Activated naive CD4-positive, alpha-beta T cell treated with anti-CD3 and anti-CD28 coated beads, Interleukin-2, amount 50 U/mL, for 24 hours (primary cell): ENCODE data around the gene DYRK1B.
A peak's percentile ranks its signal among the peaks of the same experiment; 100 is the strongest.

Experiments
- H3K27ac Mint-ChIP-seq: one replicate; pipeline ENCODE4 v1.8.0; 2021; ENCODE audit warnings: mild to moderate bottlenecking, mixed read lengths
- H3K27me3 Mint-ChIP-seq: one replicate; pipeline ENCODE4 v1.8.0; 2021; ENCODE audit warnings: mixed read lengths
- H3K36me3 Mint-ChIP-seq: one replicate; pipeline ENCODE4 v1.8.0; 2021; ENCODE audit warnings: mixed read lengths
- H3K4me1 Mint-ChIP-seq: one replicate; pipeline ENCODE4 v1.8.0; 2021; ENCODE audit warnings: mixed read lengths
- H3K4me3 Mint-ChIP-seq: one replicate; pipeline ENCODE4 v1.8.0; 2021; ENCODE audit warnings: mild to moderate bottlenecking, mixed read lengths
- H3K9me3 Mint-ChIP-seq: one replicate; pipeline ENCODE4 v1.8.0; 2021; ENCODE audit warnings: mixed read lengths

The DYRK1B gene

DNA sequence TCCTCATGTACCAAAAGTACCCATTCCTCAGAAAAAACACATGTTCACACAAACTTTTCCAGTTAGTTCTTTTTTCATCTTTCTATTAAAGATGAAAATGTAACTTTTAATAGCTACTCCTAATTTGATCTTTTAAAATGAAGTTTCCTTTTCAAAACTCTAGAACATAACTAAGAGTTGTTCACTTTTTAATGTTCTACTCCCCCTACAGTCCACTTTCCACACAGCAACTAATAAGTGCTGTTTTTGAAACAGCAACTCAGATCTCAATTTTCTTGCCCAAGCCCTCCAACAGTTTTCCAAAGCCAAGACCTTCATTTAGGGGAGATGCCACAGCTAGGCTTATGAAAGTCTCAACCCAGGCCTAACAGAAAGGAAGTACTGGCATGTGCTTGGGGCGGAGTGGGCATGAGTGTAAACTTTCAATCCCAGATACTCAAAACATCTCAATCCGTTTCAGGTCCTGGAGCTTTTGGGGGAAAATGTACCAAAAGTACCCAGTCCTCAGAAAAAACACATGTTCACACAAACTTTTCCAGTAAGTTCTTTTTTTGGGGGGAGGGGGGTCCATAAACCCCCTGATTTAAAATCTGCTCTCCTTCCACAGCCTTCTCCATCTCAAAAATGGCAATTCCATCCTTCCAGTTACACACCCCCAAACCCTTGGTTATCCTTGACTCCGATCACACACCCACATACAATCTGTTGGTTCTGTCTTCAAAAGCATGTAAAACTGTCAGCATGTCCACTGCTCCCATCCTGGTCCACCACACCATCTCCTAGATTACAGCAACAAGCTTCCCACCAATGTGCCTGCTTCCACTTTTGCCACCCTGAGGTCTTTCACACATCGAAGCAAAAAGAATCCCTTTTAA is 10.2 kb upstream of the DYRK1B start:
- H3K4me3 Mint-ChIP-seq, result peak overlapping the region; percentile 95

DNA sequence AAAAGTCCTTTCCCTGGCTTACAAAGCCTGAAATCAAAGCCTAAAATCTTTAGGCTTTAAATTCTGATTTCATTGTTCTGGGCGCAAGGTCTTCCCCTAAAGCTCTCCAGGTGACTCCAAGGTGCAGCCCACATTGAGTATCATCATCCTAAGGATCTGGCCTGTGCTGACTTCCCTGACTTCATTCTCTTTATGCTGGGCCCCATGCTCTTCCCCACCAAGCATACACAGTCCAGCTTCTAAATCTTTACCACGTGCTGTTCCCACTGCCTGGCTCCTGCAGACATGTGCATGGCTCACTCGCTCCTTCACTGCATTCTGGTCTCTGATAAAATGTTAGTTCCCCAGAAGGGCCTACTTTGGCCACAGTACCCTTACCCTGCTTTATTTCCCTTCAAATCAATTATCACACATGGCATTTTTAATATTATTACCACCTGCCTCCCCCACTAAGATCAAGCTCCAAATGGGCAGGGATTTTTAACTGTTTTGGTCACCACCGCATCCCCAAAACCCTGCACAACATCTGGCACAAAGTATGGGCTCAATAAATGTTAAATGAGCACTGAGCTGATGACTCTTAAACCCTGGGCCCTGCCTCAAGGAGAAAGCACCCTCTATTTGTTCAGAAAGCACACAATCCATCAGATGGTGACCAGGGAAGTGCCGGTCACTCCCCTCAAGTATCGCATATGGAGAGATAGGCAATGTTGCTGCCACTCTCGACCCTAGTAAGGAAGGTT is 8.9 kb upstream of the DYRK1B start:
- Mint-ChIP-seq H3K27ac (peak overlapping the region; percentile 38), H3K4me3 (peak overlapping the region; percentile 58), H3K4me1 (peaks cover 57% of the 10 kb centered on the region), H3K36me3 (peaks cover 21% of the 10 kb centered on the region), H3K9me3 (no peaks in the 10 kb centered on the region), H3K27me3 (no peaks in the 10 kb centered on the region)

More for the DNA sequence above, 10.2 kb upstream of the DYRK1B start:
- Mint-ChIP-seq H3K9me3 (no peaks in the 10 kb centered on the region), H3K4me1 (peaks cover 56% of the 10 kb centered on the region), H3K27ac (peak overlapping the region; percentile 97), H3K27me3 (no peaks in the 10 kb centered on the region), H3K36me3 (peaks cover 18% of the 10 kb centered on the region)

DNA sequence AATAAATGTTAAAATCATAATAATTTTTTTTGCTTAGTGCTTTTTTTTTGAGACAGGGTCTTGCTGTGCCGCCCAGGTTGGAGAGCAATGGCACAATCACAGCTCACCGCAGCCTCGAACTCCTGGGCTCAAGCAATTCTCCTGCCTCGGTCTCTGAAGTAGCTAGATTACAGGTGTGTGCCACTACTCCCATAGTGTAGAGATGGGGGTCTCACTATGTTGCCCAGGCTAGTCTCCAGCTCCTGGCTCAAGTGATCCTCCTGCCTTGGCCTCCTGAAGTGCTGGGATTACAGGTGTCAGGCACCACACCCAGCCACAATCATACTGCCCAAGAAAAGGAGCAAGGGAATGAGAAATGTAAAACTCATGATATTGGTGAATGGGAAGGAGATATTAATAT is 7.1 kb upstream of the DYRK1B start:
- H3K27ac Mint-ChIP-seq, result no peak overlapping the region
- peaks cover 26% of the 10 kb centered on the region for H3K36me3 Mint-ChIP-seq
- H3K4me3 Mint-ChIP-seq, result no peak overlapping the region
- H3K4me1 Mint-ChIP-seq, result peaks cover 48% of the 10 kb centered on the region
- H3K27me3 Mint-ChIP-seq, result no peaks in the 10 kb centered on the region
- no peaks in the 10 kb centered on the region for H3K9me3 Mint-ChIP-seq

DNA sequence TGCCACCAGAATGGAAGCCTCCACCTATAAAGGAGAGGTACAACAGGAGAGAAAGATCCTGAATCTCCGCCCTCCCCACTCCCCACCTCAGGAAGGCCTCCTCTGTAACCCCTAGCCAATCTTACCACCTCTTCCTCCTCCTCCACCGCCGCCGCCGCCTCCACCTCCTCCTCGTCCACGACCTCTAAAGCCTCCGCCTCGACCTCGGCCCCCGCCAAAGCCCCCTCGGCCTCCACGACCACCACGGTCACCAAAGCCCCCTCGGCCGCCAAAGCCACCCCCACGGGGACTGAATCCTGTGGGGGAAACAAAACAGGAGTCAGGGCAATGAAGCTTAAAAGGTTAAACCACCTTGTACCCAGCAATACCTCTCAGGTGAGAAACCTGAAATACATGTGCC is 6.5 kb upstream of the DYRK1B start:
- H3K4me3 Mint-ChIP-seq, result no peak overlapping the region
- peaks cover 48% of the 10 kb centered on the region for H3K4me1 Mint-ChIP-seq
- H3K27ac Mint-ChIP-seq, result no peak overlapping the region
- H3K9me3 Mint-ChIP-seq, result no peaks in the 10 kb centered on the region
- peaks cover 26% of the 10 kb centered on the region for H3K36me3 Mint-ChIP-seq
- no peaks in the 10 kb centered on the region for H3K27me3 Mint-ChIP-seq

DNA sequence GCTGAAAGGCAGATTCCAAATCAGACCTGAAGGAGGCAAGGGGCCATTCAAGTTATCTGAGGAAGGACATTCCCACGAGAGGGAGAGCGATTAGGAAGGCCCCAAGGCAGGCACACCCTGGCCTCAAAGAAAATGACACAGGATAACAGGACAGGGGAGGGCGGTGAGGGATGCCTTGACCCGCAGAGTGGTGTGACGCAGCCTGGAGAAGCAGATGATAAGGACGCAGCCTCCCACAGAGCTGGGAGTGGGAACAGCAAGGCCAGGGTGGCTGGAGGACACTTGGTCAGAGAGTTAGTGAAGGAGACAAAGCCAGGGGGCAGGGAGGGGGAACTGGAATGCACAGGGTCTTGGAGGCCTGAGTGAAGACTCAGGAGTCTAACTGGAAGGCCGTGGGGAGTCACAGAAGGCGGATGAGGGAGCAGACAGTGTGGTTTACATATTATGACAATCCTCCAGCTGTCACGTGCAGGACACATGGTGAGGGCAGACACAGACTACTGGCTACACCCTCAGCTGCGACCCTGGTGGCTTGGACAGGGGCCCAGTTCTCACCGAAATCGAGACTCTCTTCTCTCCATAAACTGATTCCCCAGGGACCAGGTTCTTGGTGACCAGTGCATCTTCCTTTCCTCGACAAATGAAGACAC is 5.8 kb upstream of the DYRK1B start:
- H3K36me3 Mint-ChIP-seq, result peaks cover 22% of the 10 kb centered on the region
- H3K9me3 Mint-ChIP-seq, result no peaks in the 10 kb centered on the region
- H3K4me1 Mint-ChIP-seq, result peaks cover 43% of the 10 kb centered on the region
- peak overlapping the region; percentile 77 for H3K27ac Mint-ChIP-seq
- no peaks in the 10 kb centered on the region for H3K27me3 Mint-ChIP-seq
- H3K4me3 Mint-ChIP-seq, result no peak overlapping the region

DNA sequence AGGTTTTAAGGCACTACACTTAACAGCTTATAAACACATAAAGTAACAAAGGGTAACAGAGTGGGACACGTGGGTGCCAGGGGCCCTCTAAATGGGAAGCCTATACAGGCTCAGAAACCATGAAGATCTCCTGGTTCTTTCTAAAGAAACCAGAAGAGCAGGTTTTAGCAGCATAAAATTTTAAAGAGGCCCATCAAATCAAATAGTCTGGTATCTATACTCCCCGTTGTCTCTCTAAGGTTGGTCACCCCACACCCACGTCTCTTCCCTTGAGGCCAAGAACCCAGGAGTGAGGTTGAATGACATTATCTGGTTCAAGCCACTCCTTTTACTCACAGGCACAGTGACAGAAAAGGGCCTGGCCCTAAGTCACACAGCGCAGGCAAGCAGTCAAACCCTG is 4.6 kb upstream of the DYRK1B start:
- Mint-ChIP-seq H3K4me3 (no peak overlapping the region), H3K9me3 (no peaks in the 10 kb centered on the region), H3K27me3 (no peaks in the 10 kb centered on the region), H3K36me3 (peaks cover 16% of the 10 kb centered on the region), H3K4me1 (peaks cover 40% of the 10 kb centered on the region), H3K27ac (no peak overlapping the region)

DNA sequence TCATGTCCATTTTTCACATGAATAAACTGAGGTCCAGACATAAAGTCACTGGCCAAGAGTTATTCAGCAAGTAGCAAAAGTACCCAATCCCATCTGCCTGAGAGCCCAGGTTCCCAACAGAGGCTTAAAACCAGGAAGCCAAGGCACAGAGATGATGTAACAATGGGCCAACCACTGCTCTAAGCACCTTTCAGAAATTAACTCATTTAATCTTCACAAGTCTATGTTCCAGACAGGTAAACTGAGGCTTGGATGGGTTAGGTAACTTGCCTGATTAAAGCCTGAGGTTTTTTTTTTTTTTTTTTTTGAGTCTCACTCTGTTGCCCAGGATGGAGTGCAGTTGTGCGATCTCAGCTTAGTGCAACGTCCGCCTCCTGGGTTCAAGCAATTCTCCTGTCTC is 4.0 kb upstream of the DYRK1B start:
- H3K27ac Mint-ChIP-seq, result no peak overlapping the region
- peaks cover 16% of the 10 kb centered on the region for H3K36me3 Mint-ChIP-seq
- no peak overlapping the region for H3K4me3 Mint-ChIP-seq
- H3K9me3 Mint-ChIP-seq, result no peaks in the 10 kb centered on the region
- H3K4me1 Mint-ChIP-seq, result peaks cover 35% of the 10 kb centered on the region
- H3K27me3 Mint-ChIP-seq, result no peaks in the 10 kb centered on the region

DNA sequence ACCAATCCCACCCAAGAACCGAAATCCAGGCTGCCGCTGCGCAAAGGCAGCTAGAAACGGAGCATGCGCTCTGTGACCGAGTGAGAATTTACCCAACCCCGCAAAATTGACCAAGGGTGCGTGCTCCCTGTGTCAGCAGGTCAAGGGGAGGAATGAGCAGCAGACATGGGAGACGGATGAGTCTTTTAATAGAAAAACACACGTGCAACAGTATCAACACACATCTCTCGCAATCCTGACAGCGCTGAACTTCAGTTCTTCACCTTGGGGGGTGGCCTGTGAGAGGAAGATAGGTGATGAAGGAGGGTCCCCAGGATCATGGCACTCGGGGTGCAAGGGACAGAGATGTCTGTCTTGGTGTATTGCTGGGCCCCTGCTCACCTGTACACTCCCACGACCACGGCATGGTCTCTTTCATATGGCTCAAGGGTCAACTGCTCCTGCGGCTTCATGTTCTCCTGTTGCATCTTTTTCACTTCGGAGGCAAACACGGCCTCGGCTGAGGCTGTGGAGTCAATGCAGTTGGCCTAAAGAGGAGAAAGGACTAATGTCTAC is 402 bp upstream of the DYRK1B start:
- H3K36me3 Mint-ChIP-seq, result peaks cover 15% of the 10 kb centered on the region
- peak overlapping the region; percentile 77 for H3K27ac Mint-ChIP-seq
- H3K4me3 Mint-ChIP-seq, result peak overlapping the region; percentile 82
- no peaks in the 10 kb centered on the region for H3K9me3 Mint-ChIP-seq
- H3K27me3 Mint-ChIP-seq, result no peaks in the 10 kb centered on the region
- peaks cover 32% of the 10 kb centered on the region for H3K4me1 Mint-ChIP-seq

DNA sequence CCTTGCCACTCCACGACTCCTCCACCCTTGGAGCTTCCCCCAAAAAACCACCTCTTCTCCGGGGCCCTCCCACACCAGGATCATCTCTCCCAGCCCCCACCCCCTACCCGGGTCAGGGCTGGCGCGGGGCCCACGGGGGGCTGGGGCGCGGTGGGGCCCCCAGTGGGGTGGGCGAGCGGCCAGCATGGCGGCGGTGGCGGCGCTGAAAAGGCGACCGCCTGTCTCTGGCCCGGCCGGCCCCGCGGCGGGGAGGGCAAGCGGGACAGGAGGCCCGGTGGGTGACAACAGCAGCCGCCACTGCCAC is 850 bp downstream of the DYRK1B start:
- H3K4me1 Mint-ChIP-seq, result peaks cover 38% of the 10 kb centered on the region
- no peaks in the 10 kb centered on the region for H3K9me3 Mint-ChIP-seq
- H3K36me3 Mint-ChIP-seq, result peaks cover 16% of the 10 kb centered on the region

DNA sequence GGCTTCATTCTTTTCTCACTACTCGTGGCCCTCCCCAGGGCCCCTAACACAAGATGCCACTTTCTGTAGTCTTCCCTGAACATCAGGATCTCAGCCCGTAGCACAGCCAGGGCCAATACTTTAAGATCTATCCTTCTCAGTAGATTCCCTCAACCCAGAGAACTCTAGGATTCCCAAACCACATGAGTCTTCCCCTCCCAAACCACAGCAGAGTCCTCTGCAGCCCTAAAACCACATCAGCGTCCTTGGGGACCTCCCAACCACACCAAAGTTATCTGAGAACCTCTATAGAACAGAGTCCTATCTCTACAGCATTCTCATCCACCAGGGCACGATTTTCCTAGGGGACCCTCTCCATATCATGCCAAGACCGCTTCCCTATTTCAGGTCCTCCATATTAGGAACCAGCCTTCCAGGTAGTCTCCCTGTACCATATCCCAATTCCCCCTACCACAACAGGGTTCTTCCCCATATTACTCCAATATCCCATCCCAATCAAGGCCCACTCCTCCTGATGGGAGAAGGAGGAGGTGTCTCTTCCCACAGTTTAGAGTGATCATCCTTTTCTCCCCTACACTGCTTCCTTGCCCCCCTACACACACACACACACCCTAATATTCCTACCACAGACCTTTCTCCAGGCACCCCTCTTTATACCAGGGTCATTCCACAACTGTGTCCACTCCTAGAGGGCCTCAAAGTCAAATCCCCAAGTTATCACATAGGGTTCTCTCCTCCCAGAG is 1.4 kb downstream of the DYRK1B start:
- H3K9me3 Mint-ChIP-seq, result no peaks in the 10 kb centered on the region
- H3K36me3 Mint-ChIP-seq, result peaks cover 14% of the 10 kb centered on the region
- H3K4me1 Mint-ChIP-seq, result peaks cover 38% of the 10 kb centered on the region
- H3K27ac Mint-ChIP-seq, result peak overlapping the region; percentile 76
- peak overlapping the region; percentile 83 for H3K4me3 Mint-ChIP-seq
- no peaks in the 10 kb centered on the region for H3K27me3 Mint-ChIP-seq

More for the DNA sequence above, 850 bp downstream of the DYRK1B start:
- no peaks in the 10 kb centered on the region for H3K27me3 Mint-ChIP-seq
- peak overlapping the region; percentile 83 for H3K4me3 Mint-ChIP-seq
- H3K27ac Mint-ChIP-seq, result peak overlapping the region; percentile 76

DNA sequence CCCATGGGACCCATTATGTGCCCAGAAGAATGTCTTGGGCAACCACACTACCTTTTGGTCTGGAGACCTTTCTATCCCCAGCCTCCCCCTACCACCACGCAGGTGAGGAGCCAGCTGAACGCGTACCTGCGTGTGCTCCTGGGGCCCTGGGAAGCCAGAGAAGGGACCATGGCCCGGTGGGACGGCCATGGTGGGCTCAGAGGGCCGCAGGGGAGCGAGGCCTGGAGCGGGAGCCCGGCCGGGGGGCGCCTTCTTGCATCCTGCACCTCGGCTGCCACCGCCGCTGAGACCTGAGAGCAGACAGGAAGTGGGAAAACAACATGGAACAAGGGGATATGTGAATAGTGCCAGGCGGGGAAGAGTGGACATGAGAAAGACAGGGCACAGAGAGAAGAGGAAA is 2.3 kb downstream of the DYRK1B start:
- Mint-ChIP-seq H3K4me3 (peak overlapping the region; percentile 83), H3K4me1 (peaks cover 38% of the 10 kb centered on the region), H3K27ac (peak overlapping the region; percentile 76), H3K36me3 (peaks cover 12% of the 10 kb centered on the region), H3K27me3 (no peaks in the 10 kb centered on the region), H3K9me3 (no peaks in the 10 kb centered on the region)

DNA sequence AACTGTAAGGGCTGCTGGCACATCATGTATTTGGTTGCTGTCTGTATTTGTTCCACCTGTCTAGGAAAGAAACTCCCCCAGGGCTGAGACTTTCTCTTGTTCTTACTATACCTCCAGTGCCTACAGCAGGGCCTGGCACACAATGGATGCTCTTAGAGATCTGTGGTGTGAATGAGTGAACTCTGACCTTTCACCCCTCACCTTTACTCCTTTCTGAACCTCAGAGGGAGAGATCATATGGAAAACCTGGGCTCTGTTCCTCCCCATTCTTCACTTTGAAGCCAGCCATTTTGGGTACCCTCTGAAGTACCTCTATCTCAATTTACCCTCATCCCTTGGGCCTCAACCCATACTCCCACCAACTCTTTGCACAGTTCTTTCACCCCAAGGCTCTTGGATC is 3.1 kb downstream of the DYRK1B start:
- H3K27me3 Mint-ChIP-seq, result no peaks in the 10 kb centered on the region
- H3K4me1 Mint-ChIP-seq, result peaks cover 38% of the 10 kb centered on the region
- no peak overlapping the region for H3K4me3 Mint-ChIP-seq
- no peak overlapping the region for H3K27ac Mint-ChIP-seq
- H3K9me3 Mint-ChIP-seq, result no peaks in the 10 kb centered on the region
- H3K36me3 Mint-ChIP-seq, result peaks cover 11% of the 10 kb centered on the region

DNA sequence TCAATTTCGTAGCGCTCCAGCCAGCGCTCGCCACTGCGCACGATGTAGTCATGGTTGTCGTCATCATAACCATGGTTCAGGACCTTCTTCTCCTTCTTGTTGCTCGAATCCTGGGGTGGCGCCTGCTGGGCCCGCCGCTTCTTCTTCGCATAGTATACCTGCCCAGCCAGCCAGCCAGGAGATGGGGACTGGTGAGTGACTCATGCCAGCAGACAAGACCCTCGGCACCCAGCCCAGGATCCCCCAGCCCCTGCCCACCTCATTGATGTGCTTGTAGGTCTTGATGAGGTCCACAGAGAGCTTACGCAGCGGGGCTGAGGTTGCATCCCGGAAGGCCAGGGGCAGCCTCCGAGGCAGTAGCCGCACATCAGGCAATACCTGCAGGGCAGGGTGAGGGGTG is 3.6 kb downstream of the DYRK1B start:
- H3K4me1 Mint-ChIP-seq, result peaks cover 38% of the 10 kb centered on the region
- peaks cover 11% of the 10 kb centered on the region for H3K36me3 Mint-ChIP-seq
- H3K9me3 Mint-ChIP-seq, result no peaks in the 10 kb centered on the region
- no peak overlapping the region for H3K4me3 Mint-ChIP-seq
- no peaks in the 10 kb centered on the region for H3K27me3 Mint-ChIP-seq
- no peak overlapping the region for H3K27ac Mint-ChIP-seq

DNA sequence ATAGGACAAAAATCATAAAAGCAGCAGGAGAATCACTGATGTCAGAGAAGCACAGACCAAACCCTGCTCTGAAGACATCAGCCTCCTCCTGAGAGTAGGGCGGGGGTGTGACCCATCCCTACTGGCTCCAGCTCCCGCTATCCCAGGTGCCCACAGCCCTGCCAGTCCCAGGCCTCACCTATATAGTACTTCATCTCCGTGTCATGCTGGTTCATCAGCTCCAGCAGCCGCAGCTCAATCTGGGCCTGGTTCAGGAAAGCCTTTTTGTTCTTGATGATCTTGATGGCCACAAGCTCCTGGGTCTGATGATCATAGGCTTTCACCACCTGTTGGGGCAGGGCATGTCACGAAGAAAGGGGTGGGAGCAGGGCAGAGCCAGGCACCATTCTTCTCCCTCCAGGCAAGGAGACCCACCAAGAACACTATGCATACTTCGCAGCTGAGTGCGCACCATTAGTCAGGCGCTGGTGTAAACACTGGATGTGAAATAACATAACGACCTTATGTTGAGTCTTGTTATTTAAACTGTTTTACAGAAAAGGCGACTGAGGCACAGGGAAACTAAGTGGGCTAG is 4.2 kb downstream of the DYRK1B start:
- no peak overlapping the region for H3K27ac Mint-ChIP-seq
- H3K4me3 Mint-ChIP-seq, result no peak overlapping the region
- H3K27me3 Mint-ChIP-seq, result no peaks in the 10 kb centered on the region
- no peaks in the 10 kb centered on the region for H3K9me3 Mint-ChIP-seq
- peaks cover 11% of the 10 kb centered on the region for H3K36me3 Mint-ChIP-seq
- H3K4me1 Mint-ChIP-seq, result peaks cover 38% of the 10 kb centered on the region

DNA sequence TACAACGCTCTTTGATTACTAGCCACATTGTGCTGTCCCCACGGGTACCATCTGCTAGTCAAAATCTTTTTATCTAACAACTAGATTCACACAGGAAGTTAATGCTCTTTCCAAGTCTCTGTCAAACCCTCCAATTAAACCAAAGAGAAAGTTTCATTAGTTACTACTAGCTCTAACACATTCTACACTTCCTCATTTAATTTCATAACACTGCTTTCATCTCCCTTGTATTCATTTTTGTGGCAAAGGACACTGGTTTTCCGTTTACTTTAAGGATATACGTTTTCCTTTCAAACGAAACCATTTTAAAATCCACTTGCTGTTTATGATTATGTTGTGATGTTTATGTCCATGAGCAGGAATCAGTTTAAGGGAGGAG is 5.3 kb downstream of the DYRK1B start:
- Mint-ChIP-seq H3K9me3 (no peaks in the 10 kb centered on the region), H3K36me3 (peaks cover 8% of the 10 kb centered on the region), H3K4me1 (peaks cover 29% of the 10 kb centered on the region), H3K4me3 (no peak overlapping the region), H3K27me3 (no peaks in the 10 kb centered on the region), H3K27ac (peak overlapping the region; percentile 1)
